GM21526 (cell line): Measurements from ENCODE around the gene MYADML2.
A peak's percentile ranks its signal among the peaks of the same experiment; 100 is the strongest.

ENCODE experiments used
- ATAC-seq: cut with Tn5 transposase; IDR thresholded peaks from one replicate; pipeline ENCODE4 v1.9.1; 2021; ENCODE audit warnings: moderate library complexity; ENCODE audit not compliant: unreplicated experiment, low FRiP score

The MYADML2 gene

GRCh38 chr17:81913394-81914102 is 33.5 kb downstream of the MYADML2 start:
- no peak for ATAC-seq

- no peak for ATAC-seq
Observed at GRCh38 chr17:81912441-81913309, 34.4 kb downstream of the MYADML2 start.

DNA sequence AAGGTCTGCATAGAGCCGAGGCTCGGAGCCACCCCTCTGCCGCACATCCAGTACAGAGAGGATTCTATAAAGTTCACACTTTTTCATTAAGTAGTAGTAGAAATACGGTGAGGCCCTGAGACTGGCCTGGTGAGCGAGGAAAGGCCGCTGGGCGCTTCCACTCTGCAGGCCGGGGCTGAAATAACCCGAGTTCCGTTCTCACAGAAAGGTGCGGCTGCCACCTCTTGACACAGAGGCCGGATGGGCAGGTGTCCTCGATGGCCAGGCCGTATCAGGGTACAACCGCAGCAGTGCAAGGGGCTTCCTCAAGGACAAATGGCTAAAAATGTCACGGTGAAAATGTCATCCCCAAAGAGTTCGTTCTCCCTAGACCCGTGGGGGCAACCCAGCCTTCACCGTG is 35.1 kb downstream of the MYADML2 start:
- ATAC-seq, result no peak

- peak; percentile 52 for ATAC-seq
Observed at GRCh38 chr17:81911277-81911961, 35.6 kb downstream of the MYADML2 start, which contains the start of gene PCYT2. PCYT2 (minus strand) TSS chr17:81911399; CDS start chr17:81911355, 44 bp downstream.

DNA sequence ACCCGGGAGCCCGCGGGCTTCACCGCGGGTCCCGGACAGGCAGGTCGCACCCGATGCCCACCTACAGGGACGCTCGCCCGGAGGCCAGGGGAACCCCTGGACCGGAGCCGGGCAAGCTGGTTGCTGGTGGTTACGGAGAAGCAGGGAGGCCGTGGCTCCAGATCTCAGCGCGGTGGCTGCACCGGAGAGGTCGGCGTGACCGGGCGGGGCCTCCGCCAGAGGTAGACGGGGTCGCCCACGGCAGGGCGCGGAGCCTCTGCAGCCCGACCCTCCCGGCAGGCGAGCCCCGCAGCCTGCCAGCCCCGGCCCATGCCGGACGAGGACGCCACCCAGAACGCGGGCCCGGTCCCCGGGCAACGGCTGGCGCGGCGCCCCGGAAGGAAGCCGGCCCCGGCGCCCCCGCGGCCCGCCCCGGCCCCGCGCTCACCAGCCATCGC is 36.2 kb downstream of the MYADML2 start:
- ATAC-seq, result peak; percentile 18

GRCh38 chr17:81909966-81910839 is 36.8 kb downstream of the MYADML2 start:
- ATAC-seq, result no peak

- ATAC-seq, result no peak
Observed at GRCh38 chr17:81909231-81909630, 37.8 kb downstream of the MYADML2 start.

DNA sequence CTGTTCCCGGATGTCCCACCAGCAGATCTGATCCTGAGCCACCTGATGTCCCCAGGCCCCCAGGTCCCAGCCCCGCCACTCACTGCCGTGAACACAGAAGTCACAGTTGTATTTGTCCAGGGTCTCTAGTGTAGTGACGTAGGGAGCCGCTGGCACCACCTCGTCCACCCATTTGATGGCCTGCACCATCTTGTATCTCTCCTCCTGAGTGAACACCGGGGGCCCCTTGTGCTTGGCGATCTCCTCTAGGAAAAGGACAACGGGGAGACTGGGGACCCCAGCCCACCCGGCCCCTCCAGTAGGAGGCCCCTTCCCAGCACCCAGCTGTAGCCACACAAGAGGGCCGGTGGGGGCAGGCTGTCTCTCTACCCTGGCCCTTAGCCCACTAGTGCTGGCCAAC is 38.2 kb downstream of the MYADML2 start:
- ATAC-seq, result no peak

GRCh38 chr17:81907219-81908145 is 39.6 kb downstream of the MYADML2 start:
- ATAC-seq, result no peak

- ATAC-seq, result no peak
Observed at GRCh38 chr17:81906476-81907218, 40.4 kb downstream of the MYADML2 start.

DNA sequence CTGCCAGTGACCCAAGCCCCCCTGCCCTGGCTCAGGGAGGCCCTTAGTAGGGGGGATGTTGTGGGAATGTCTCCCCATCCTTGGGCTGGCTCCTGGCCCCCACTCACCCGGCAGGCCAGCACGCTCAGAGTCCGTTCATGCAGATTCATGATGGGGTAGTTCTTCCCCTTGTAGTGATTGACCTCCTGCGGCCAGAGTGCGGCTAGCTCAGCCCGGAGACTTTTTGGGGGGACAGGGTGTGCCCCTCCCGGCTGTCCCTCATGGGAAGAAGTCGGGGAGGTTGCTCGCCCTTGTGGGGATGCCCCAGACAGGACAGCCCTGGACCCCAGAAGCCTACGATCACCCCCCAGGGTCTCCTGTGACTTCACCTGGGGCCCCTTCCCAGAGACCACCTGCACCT is 41.0 kb downstream of the MYADML2 start:
- ATAC-seq, result no peak

GRCh38 chr17:81905424-81905875 is 41.6 kb downstream of the MYADML2 start:
- ATAC-seq, result no peak

GRCh38 chr17:81904600-81905423 is 42.2 kb downstream of the MYADML2 start:
- no peak for ATAC-seq

DNA sequence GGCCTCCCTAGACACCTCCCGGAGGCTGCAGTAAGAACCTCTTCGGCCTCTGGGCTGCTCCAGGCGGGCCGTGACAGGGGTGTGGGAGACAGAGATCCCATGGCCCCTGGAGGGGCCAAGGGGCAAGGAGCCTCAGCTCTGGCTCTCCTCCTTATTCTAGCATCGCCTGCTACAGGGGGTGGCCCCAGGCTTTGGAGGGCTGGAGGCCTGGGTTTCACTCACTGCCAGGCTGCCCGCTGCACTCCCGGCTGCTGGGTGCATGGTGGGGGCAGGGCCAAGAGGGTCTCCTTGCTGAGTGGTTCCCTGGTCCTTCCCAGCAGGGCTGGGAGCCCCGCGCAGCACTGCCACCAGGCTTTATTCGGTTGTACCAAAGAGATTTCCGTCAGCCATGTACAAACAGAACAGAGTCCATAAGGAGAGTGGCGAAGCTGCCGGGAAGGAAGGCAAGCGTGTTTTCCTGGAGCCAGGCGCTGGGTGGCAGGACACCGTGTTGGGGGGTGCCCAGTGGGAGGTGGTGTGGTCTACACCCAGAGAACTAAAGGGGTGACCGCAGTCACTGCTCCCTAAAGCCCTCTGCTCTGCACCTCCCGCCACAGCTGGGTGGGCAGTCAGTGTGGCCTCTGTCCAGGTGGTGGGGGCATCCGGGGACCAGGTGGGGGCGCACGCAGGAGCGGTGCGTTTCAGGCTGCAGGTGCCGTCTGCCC is 43.0 kb downstream of the MYADML2 start:
- ATAC-seq, result no peak

GRCh38 chr17:81903415-81903831 is 43.6 kb downstream of the MYADML2 start:
- no peak for ATAC-seq

- ATAC-seq, result no peak
Observed at GRCh38 chr17:81902653-81903414, 44.2 kb downstream of the MYADML2 start.
